SK-N-SH treated with all-trans-retinoic acid at 6 μM for 48 hours (cell line): ENCODE results near the gene ATP5F1D.

ENCODE experiments used
- ATAC-seq: fragments of 200-7000 bp; cut with Tn5 transposase; 3 replicates; pipeline ENCODE4 v1.9.1; 2020; ENCODE audit warnings: mild to moderate bottlenecking, moderate library complexity
- ARNTL ChIP-seq: fragments of 450-650 bp; formaldehyde crosslinking; IDR thresholded peaks from 2 replicates; pipeline ENCODE4 v1.5.0; 2020; ENCODE audit warnings: low read depth, mild to moderate bottlenecking, moderate library complexity, borderline replicate concordance
- GLIS3 ChIP-seq: fragments of 250-450 bp; sonication (Bioruptor Pico); IDR thresholded peaks from 2 replicates; pipeline ENCODE4 v1.5.0; 2020; ENCODE audit warnings: mild to moderate bottlenecking, moderate library complexity
- ISL1 ChIP-seq: fragments of 250-450 bp; sonication (Bioruptor Pico); IDR thresholded peaks from 2 replicates; pipeline ENCODE4 v2.1.2; 2022; ENCODE audit warnings: mild to moderate bottlenecking, moderate library complexity
- PPARA ChIP-seq: fragments of 250-450 bp; sonication (Bioruptor Pico); IDR thresholded peaks from 2 replicates; pipeline ENCODE4 v1.5.0; 2020; ENCODE audit warnings: mild to moderate bottlenecking, borderline replicate concordance
- TCF4 ChIP-seq: fragments of 250-450 bp; sonication (Bioruptor Pico); IDR thresholded peaks from 2 replicates; pipeline ENCODE4 v1.8.0; 2021; ENCODE audit warnings: mild to moderate bottlenecking, moderate library complexity, borderline replicate concordance
- TOX ChIP-seq: fragments of 250-450 bp; sonication (Bioruptor Pico); IDR thresholded peaks from 2 replicates; pipeline ENCODE4 v1.8.0; 2021; ENCODE audit warnings: mild to moderate bottlenecking, moderate library complexity, borderline replicate concordance
- TSHZ2 ChIP-seq: fragments of 250-450 bp; sonication (Bioruptor Pico); IDR thresholded peaks from 2 replicates; pipeline ENCODE4 v1.5.0; 2020; ENCODE audit warnings: mild to moderate bottlenecking, moderate library complexity
- ZFP3 ChIP-seq: fragments of 250-450 bp; sonication (Bioruptor Pico); IDR thresholded peaks from 2 replicates; pipeline ENCODE4 v1.5.0; 2020; ENCODE audit warnings: mild to moderate bottlenecking, moderate library complexity
- ZFP30 ChIP-seq: fragments of 450-650 bp; formaldehyde crosslinking; IDR thresholded peaks from 2 replicates; pipeline ENCODE4 v1.5.0; 2022; ENCODE audit warnings: mild to moderate bottlenecking, moderate library complexity
- ZNF8 ChIP-seq: fragments of 450-650 bp; formaldehyde crosslinking; IDR thresholded peaks from 2 replicates; pipeline ENCODE4 v1.5.0; 2020; ENCODE audit warnings: mild to moderate bottlenecking, moderate library complexity
- TF ChIP-seq, protein P1 (sequence below): fragments of 250-450 bp; sonication (Bioruptor Pico); IDR thresholded peaks from 2 replicates; pipeline ENCODE4 v1.8.0; 2021; ENCODE audit warnings: low read depth, mild to moderate bottlenecking, moderate library complexity, borderline replicate concordance
- TF ChIP-seq, protein P2 (sequence below): fragments of 250-450 bp; sonication (Bioruptor Pico); IDR thresholded peaks from 2 replicates; pipeline ENCODE4 v1.5.1; 2020; ENCODE audit warnings: low read depth, mild to moderate bottlenecking, moderate library complexity
- TF ChIP-seq, protein P3 (sequence below): fragments of 250-450 bp; sonication (Bioruptor Pico); IDR thresholded peaks from 2 replicates; pipeline ENCODE4 v1.8.0; 2020; ENCODE audit warnings: mild to moderate bottlenecking, moderate library complexity, borderline replicate concordance

Gene ATP5F1D

DNA sequence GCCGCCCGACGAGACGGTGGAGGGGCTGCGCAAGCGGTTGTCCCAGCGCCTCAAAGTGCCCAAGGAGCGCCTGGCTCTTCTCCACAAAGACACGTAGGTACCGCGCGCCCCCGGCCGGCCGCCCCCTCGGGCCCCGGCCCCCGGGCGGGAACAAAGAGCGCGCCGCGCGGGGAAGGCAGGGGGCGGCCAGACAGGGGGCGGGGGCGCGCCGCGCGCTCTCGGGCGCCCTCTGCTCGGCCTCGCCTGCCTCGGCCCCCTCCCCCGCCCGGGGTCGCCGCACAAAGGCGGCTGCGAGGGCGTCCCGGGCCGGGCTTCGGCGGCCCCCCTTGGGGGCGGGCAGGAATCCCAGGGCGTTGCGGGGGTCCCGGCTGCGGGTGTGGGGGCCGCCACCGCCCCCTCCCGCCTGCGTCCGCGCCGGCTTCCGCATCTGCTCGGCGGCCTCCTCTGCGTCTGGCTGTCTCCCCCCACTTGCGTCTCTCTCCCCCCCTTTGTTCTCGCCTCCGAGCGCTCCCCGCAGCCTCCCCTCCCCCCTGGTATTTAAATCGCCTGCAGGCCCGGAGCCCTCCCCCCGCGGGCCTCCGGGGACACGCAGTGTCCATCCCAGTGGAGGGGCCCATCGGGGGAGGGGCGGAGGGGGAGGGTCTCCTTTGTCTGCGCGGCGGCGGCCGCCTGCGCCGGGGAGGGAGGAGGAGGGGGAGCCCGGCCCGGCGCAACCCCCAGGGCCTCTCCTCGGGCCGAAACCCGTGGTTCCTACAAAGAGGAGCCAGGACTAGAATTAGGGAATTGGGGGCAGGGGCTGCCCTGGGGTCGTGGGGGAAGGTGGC is 9.1 kb downstream of the ATP5F1D start (continued):
- no peak for TF ChIP-seq PPARA

- TF ChIP-seq ZFP3 (CRISPR knock-in tag) = no peak
- TF ChIP-seq, protein P1, sequence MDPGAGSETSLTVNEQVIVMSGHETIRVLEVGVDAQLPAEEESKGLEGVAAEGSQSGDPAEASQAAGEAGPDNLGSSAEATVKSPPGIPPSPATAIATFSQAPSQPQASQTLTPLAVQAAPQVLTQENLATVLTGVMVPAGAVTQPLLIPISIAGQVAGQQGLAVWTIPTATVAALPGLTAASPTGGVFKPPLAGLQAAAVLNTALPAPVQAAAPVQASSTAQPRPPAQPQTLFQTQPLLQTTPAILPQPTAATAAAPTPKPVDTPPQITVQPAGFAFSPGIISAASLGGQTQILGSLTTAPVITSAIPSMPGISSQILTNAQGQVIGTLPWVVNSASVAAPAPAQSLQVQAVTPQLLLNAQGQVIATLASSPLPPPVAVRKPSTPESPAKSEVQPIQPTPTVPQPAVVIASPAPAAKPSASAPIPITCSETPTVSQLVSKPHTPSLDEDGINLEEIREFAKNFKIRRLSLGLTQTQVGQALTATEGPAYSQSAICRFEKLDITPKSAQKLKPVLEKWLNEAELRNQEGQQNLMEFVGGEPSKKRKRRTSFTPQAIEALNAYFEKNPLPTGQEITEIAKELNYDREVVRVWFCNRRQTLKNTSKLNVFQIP (CRISPR knock-in tag) = no peak
- no peak for TF ChIP-seq ZFP30 (CRISPR knock-in tag)
- TF ChIP-seq ARNTL (CRISPR knock-in tag) = no peak
- TF ChIP-seq TSHZ2 (CRISPR knock-in tag) = no peak
- no peak for TF ChIP-seq TOX
- TF ChIP-seq, protein P2, sequence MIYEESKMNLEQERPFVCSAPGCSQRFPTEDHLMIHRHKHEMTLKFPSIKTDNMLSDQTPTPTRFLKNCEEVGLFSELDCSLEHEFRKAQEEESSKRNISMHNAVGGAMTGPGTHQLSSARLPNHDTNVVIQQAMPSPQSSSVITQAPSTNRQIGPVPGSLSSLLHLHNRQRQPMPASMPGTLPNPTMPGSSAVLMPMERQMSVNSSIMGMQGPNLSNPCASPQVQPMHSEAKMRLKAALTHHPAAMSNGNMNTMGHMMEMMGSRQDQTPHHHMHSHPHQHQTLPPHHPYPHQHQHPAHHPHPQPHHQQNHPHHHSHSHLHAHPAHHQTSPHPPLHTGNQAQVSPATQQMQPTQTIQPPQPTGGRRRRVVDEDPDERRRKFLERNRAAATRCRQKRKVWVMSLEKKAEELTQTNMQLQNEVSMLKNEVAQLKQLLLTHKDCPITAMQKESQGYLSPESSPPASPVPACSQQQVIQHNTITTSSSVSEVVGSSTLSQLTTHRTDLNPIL (CRISPR knock-in tag) = no peak
- TF ChIP-seq, protein P3, sequence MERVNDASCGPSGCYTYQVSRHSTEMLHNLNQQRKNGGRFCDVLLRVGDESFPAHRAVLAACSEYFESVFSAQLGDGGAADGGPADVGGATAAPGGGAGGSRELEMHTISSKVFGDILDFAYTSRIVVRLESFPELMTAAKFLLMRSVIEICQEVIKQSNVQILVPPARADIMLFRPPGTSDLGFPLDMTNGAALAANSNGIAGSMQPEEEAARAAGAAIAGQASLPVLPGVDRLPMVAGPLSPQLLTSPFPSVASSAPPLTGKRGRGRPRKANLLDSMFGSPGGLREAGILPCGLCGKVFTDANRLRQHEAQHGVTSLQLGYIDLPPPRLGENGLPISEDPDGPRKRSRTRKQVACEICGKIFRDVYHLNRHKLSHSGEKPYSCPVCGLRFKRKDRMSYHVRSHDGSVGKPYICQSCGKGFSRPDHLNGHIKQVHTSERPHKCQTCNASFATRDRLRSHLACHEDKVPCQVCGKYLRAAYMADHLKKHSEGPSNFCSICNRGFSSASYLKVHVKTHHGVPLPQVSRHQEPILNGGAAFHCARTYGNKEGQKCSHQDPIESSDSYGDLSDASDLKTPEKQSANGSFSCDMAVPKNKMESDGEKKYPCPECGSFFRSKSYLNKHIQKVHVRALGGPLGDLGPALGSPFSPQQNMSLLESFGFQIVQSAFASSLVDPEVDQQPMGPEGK = no peak; the same call in 1 of the 2 replicates
- no peak for TF ChIP-seq ZNF8 (CRISPR knock-in tag)
- ATAC-seq = peak; percentile 0; the same call in 1 of the 3 replicates
Observed at GRCh38 chr19:1251330-1252220, 10.0 kb downstream of the ATP5F1D start.

- ATAC-seq = peak; percentile 25
- TF ChIP-seq TCF4 (CRISPR knock-in tag) (no peak), ISL1 (no peak), TOX (no peak)
- TF ChIP-seq, all 23 proteins: peak for 0
Observed at GRCh38 chr19:1252221-1252820, 10.8 kb downstream of the ATP5F1D start.

DNA sequence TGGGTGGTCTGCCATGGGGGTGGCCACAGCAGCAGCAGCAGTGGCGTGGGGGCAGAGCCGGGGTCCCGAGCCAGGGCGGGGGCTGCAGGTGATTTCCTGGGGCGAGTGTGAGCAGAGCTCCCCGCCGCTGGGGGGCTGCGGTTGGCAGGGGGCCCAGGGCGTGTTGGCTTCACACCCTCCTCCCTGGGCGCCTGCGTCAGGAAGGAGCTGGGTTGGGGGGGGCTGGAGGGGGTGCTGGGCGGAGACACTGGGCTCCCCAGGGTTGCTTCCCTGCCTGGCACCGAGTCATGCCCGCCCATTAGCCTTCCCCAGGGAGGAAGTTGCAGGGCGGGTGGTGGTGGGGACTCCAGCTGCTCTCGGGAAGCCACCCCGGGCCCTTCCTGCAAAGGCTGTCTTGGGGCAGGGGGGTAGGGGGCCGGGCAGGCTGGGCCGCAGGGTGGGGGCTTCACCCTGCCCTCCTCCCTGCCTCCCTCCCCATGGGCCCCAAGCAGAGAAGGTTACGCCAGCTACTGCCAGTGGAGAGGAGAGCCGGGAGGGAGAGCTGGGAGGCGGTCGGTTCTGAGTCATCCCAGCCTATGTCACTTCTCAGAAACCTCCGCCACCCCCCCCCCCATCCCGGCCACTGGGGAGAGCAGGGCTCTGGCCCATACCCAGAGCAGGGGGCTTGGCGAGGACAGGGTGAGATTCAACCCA is 11.4 kb downstream of the ATP5F1D start:
- peak; percentile 63 for ATAC-seq
- TF ChIP-seq ZFP30 (CRISPR knock-in tag) = no peak
- TF ChIP-seq, protein P3 = peak; percentile 84; the same call in 1 of the 2 replicates
- 0 out of 2 replicates have a peak, but pooled peaks have one; percentile 21 for TF ChIP-seq GLIS3 (CRISPR knock-in tag)
